Left lung (tissue), 10 donors: ENCODE measurements around the gene RAP2C. TPM values are rescaled to one million over a fixed set of nuclear protein-coding genes. Genes with fewer than 3 reads are reported as not detected.

Experiments
- ATAC-seq: fragments of 200-7000 bp; cut with Tn5 transposase; one replicate; pipeline ENCODE4 v1.9.1; 2020; ENCODE audit warnings: moderate library complexity
- DNase-seq, 4 donors: peaks; one replicate each; pipeline ENCODE4 v3.0.0-alpha.2; 2013 to 2020
- H3K27ac ChIP-seq, 2 donors: fragments of 200-600 bp; sonication (generic) in 1 of 2; one replicate each; pipeline versions ENCODE4 v1.5.0 to v1.8.0; 2020 to 2021
- H3K27me3 ChIP-seq, 2 donors: fragments of 200-600 bp; sonication (generic) in 1 of 2; one replicate each; pipeline versions ENCODE4 v1.5.0 to v1.8.0; 2020 to 2021
- H3K36me3 ChIP-seq, 2 donors: fragments of 200-600 bp; sonication (generic) in 1 of 2; one replicate each; pipeline versions ENCODE4 v1.5.0 to v1.8.0; 2020 to 2021
- H3K4me1 ChIP-seq, 2 donors: fragments of 200-600 bp; one replicate each; pipeline ENCODE4 v1.8.0; 2021
- H3K4me3 ChIP-seq, 2 donors: fragments of 200-600 bp; sonication (generic) in 1 of 2; one replicate each; pipeline versions ENCODE4 v1.5.0 to v1.8.0; 2020 to 2021; ENCODE audit warnings: mild to moderate bottlenecking in 1 of 2
- H3K9me3 ChIP-seq, 2 donors: fragments of 200-600 bp; sonication (generic) in 1 of 2; one replicate each; pipeline versions ENCODE4 v1.5.0 to v1.8.0; 2020 to 2021
- CTCF ChIP-seq, 2 donors: fragments of 200-600 bp; sonication (generic) in 1 of 2; IDR thresholded peaks; one replicate each; pipeline versions ENCODE4 v1.5.0 to v1.8.0; 2021; ENCODE audit warnings: antibody characterized with exemption in 2 of 2
- intact Hi-C, 2 donors: fragments of 100-400 bp; cut with DNase I; formaldehyde crosslinking; loops; one replicate each; pipeline versions ENCODE4 v1.11.2 to v1.14.2; 2022
- polyA plus RNA-seq, 6 donors: library from polyadenylated mRNA; unstranded; fragments of 120-200 nt; gene quantifications; one replicate each; pipeline ENCODE4 v1.2.1, GENCODE V29; 2013; ENCODE audit not compliant: insufficient read length in 6 of 6
- total RNA-seq, 2 donors: library from RNA; stranded (reverse); fragmentation: NEBNext Ultra II Directional; extraction: Animal tissue kit (Norgen Biotek cat#: 25700); gene quantifications; one replicate each; pipeline ENCODE4 v1.2.1, GENCODE V29; 2021
- donor health status: DM: no; HTN: yes; CAD: no.
- donor health status: DM: no; HTN: no; CAD: no.

Gene RAP2C
- total and polyA plus RNA-seq, 8 donors = 18.5 to 33.6 (median 30.7) TPM

- Histone ChIP-seq H3K27me3 (no peaks in the 10 kb centered on the region), H3K4me3 (no peak overlapping the region), H3K9me3 (no peaks in the 10 kb centered on the region), H3K4me1 (no peaks in the 10 kb centered on the region), H3K27ac (no peak overlapping the region), H3K36me3 (no peaks in the 10 kb centered on the region)
- DNase-seq = no peak
- ATAC-seq = no peak
- no peak for TF ChIP-seq CTCF (IDR thresholded peaks at IDR 0.05)
- intact Hi-C loops = no loop called here
Observed at GRCh38 chrX:132181364-132181763, 37.9 kb downstream of the RAP2C start.

GRCh38 chrX:132180929-132181328, 38.3 kb downstream of the RAP2C start:
- DNase-seq = no peak
- no peak overlapping the region for H3K4me3 ChIP-seq
- no peak for TF ChIP-seq CTCF (IDR thresholded peaks at IDR 0.05)
- H3K9me3 ChIP-seq = no peaks in the 10 kb centered on the region
- ATAC-seq = no peak
- no peak overlapping the region for H3K27ac ChIP-seq
- H3K4me1 ChIP-seq = no peaks in the 10 kb centered on the region
- no peaks in the 10 kb centered on the region for H3K27me3 ChIP-seq
- intact Hi-C loops = no loop called here
- H3K36me3 ChIP-seq = no peaks in the 10 kb centered on the region

- no peak for TF ChIP-seq CTCF (IDR thresholded peaks at IDR 0.05)
- Histone ChIP-seq H3K4me1 (no peaks in the 10 kb centered on the region), H3K27ac (no peak overlapping the region), H3K4me3 (no peak overlapping the region), H3K9me3 (no peaks in the 10 kb centered on the region), H3K36me3 (no peaks in the 10 kb centered on the region), H3K27me3 (no peaks in the 10 kb centered on the region)
- intact Hi-C loops = no loop called here
- DNase-seq (no peak), ATAC-seq (no peak)
Observed at GRCh38 chrX:132173647-132174046, 45.6 kb downstream of the RAP2C start.

- no peak overlapping the region for H3K4me3 ChIP-seq
- H3K27ac ChIP-seq = no peak overlapping the region
- H3K4me1 ChIP-seq = no peaks in the 10 kb centered on the region
- TF ChIP-seq CTCF (IDR thresholded peaks at IDR 0.05) = no peak
- no peaks in the 10 kb centered on the region for H3K9me3 ChIP-seq
- no peak for DNase-seq
- no peaks in the 10 kb centered on the region for H3K36me3 ChIP-seq
- intact Hi-C loops = no loop called here
- ATAC-seq = no peak
- H3K27me3 ChIP-seq = no peaks in the 10 kb centered on the region
Observed at GRCh38 chrX:132171881-132172280, 47.4 kb downstream of the RAP2C start.

GRCh38 chrX:132171478-132171877, 47.8 kb downstream of the RAP2C start:
- H3K9me3 ChIP-seq = no peaks in the 10 kb centered on the region
- ATAC-seq (no peak), DNase-seq (no peak)
- H3K27ac ChIP-seq = no peak overlapping the region
- H3K27me3 ChIP-seq = no peaks in the 10 kb centered on the region
- no peak for TF ChIP-seq CTCF (IDR thresholded peaks at IDR 0.05)
- no peaks in the 10 kb centered on the region for H3K4me1 ChIP-seq
- intact Hi-C loops = no loop called here
- H3K36me3 ChIP-seq = no peaks in the 10 kb centered on the region
- H3K4me3 ChIP-seq = no peak overlapping the region
